GM11168 (cell line): ENCODE measurements around the gene MAP2K5.

Experiments used
- in situ Hi-C: fragments of 300-500 bp; cut with MboI; formaldehyde crosslinking; loops from one replicate; pipeline ENCODE4 v1.12.0; 2022; ENCODE audit warnings: low sequenced_read_pairs; ENCODE audit not compliant: unreplicated experiment

MAP2K5 gene

GRCh38 chr15:67828969-67829646 is 286.6 kb downstream of the MAP2K5 start:
- in situ Hi-C loops: no loop called here

GRCh38 chr15:67829647-67830504 is 287.4 kb downstream of the MAP2K5 start:
- in situ Hi-C loops: loop anchor here (10.0 kb wide), 1 partner anchor 45 kb away; no protein-coding TSS in a partner anchor

- in situ Hi-C loops: loop anchor here (10.0 kb wide), 1 partner anchor 47 kb away; no protein-coding TSS in a partner anchor
These were observed 288.9 kb downstream of the MAP2K5 start for GRCh38 chr15:67831363-67831762.

GRCh38 chr15:67832031-67832551 is 289.6 kb downstream of the MAP2K5 start:
- in situ Hi-C loops: loop anchor here (10.0 kb wide), 1 partner anchor 47 kb away; no protein-coding TSS in a partner anchor

GRCh38 chr15:67832897-67833709 is 290.6 kb downstream of the MAP2K5 start:
- in situ Hi-C loops: loop anchor here (10.0 kb wide), 1 partner anchor 48 kb away; no protein-coding TSS in a partner anchor

GRCh38 chr15:67833710-67834511 is 291.4 kb downstream of the MAP2K5 start:
- in situ Hi-C loops: loop anchor here (10.0 kb wide), 1 partner anchor 49 kb away; no protein-coding TSS in a partner anchor

- in situ Hi-C loops: loop anchor here (5.0 to 10.0 kb wide), 2 partner anchors 50 to 377 kb away; no protein-coding TSS in a partner anchor
These were observed 292.2 kb downstream of the MAP2K5 start for GRCh38 chr15:67834581-67835296.

GRCh38 chr15:67835297-67836133 is 293.0 kb downstream of the MAP2K5 start:
- in situ Hi-C loops: loop anchor here (5.0 to 10.0 kb wide), 2 partner anchors 51 to 378 kb away; no protein-coding TSS in a partner anchor

GRCh38 chr15:67836134-67836455 is 293.6 kb downstream of the MAP2K5 start:
- in situ Hi-C loops: loop anchor here (5.0 to 10.0 kb wide), 2 partner anchors 51 to 379 kb away; no protein-coding TSS in a partner anchor

GRCh38 chr15:67836477-67836876 is 294.0 kb downstream of the MAP2K5 start:
- in situ Hi-C loops: loop anchor here (5.0 to 10.0 kb wide), 2 partner anchors 52 to 379 kb away; no protein-coding TSS in a partner anchor

- in situ Hi-C loops: loop anchor here (5.0 to 10.0 kb wide), 2 partner anchors 52 to 380 kb away; no protein-coding TSS in a partner anchor
These were observed 294.5 kb downstream of the MAP2K5 start for GRCh38 chr15:67836955-67837354.

GRCh38 chr15:67838789-67839332 is 296.4 kb downstream of the MAP2K5 start:
- in situ Hi-C loops: loop anchor here (5.0 to 10.0 kb wide), 2 partner anchors 54 to 382 kb away; no protein-coding TSS in a partner anchor

- in situ Hi-C loops: loop anchor here (5.0 to 10.0 kb wide), 2 partner anchors 55 to 382 kb away; no protein-coding TSS in a partner anchor
These were observed 297.0 kb downstream of the MAP2K5 start for GRCh38 chr15:67839499-67839928.

GRCh38 chr15:67839929-67840748 is 297.6 kb downstream of the MAP2K5 start, which contains the start of gene RNU6-1:
Gene RNU6-1 (minus strand): TSS chr15:67840045.
- in situ Hi-C loops: loop anchor here (5.0 to 10.0 kb wide), 2 partner anchors 55 to 383 kb away; no protein-coding TSS in a partner anchor

- in situ Hi-C loops: no loop called here
These were observed 298.4 kb downstream of the MAP2K5 start for GRCh38 chr15:67840749-67841512.
